Measurements from ENCODE around the gene CEMIP. TPM values are rescaled to one million over a fixed set of nuclear protein-coding genes. Genes with fewer than 3 reads are reported as not detected.
A peak's percentile ranks its signal among the peaks of the same experiment; 100 is the strongest.

CEMIP gene
- total and polyA plus RNA-seq, 2 of the 13 experiments (the other 11 are each of a cell fraction or from before 2014, with no cell fraction given), result 4.3 to 28.5 TPM

GRCh38 chr15:80989081-80989517, 209.9 kb downstream of the CEMIP start (continued):
- TF ChIP-seq ZNF883 (CRISPR knock-in tag; IDR thresholded peaks at IDR 0.05; ENCODE audit: not compliant biosample characterization) (no peak), ZNF430 (CRISPR knock-in tag; IDR thresholded peaks at IDR 0.05) (0 out of 2 replicates have a peak, but pooled peaks have one; percentile 5), CHD4 (IDR thresholded peaks at IDR 0.05; ENCODE audit: borderline replicate concordance, low read length) (no peak), CHD2 (IDR thresholded peaks at IDR 0.05; ENCODE audit: low read depth, low read length) (no peak), ARNT2 (CRISPR knock-in tag; IDR thresholded peaks at IDR 0.05; ENCODE audit: low read depth) (no peak), MZF1 (CRISPR knock-in tag; IDR thresholded peaks at IDR 0.05; ENCODE audit: borderline replicate concordance) (no peak), ZNF784 (CRISPR knock-in tag; IDR thresholded peaks at IDR 0.05; ENCODE audit: borderline replicate concordance) (peak; percentile 82; the same call in 1 of the 2 replicates)

GRCh38 chr15:80989518-80990478, 210.6 kb downstream of the CEMIP start, which contains the start of gene MESD:
Gene MESD (minus strand): TSS chr15:80989819. CDS start chr15:80989791, 28 bp downstream.
- WGBS (ENCODE audit: low lambda C conversion rate), result 1% methylated on average over 23 of the region's 63 CpGs
- 0 out of 5 replicates have a peak, but pooled peaks cover 0 to 4% of the 10 kb centered on the region in 2 experiments for H3K36me3 ChIP-seq (replicated peaks in 1 of 2; ENCODE audit: control insufficient read depth in 1 of 2, insufficient read depth in 2 of 2, low read length in 2 of 2)
- no peak for TF ChIP-seq MNT (IDR thresholded peaks at IDR 0.05)
- no peak for TF ChIP-seq ZNF18 (CRISPR knock-in tag; IDR thresholded peaks at IDR 0.05; ENCODE audit: insufficient replicate concordance)
- TF ChIP-seq SNAPC5 (CRISPR knock-in tag; IDR thresholded peaks at IDR 0.05; ENCODE audit: borderline replicate concordance), result no peak
- TF ChIP-seq POLR2AphosphoS2 (IDR thresholded peaks at IDR 0.05; ENCODE audit: low read depth, low read length), result no peak
- TF ChIP-seq ZNF496 (CRISPR knock-in tag; IDR thresholded peaks at IDR 0.05; ENCODE audit: insufficient replicate concordance), result no peak

More at GRCh38 chr15:80989518-80990478, 210.6 kb downstream of the CEMIP start, which contains the start of gene MESD:
- H3K4me3 ChIP-seq (replicated peaks in 1 of 3; ENCODE audit: insufficient read depth in 1 of 3, low read depth in 2 of 3, low read length in 3 of 3), result peak within 1 kb of the TSS; percentile 86 to 99 (median 95)
- in situ Hi-C loops (cut with HindIII; ENCODE audit: extremely low pct_ligation_motif_present, low pct_unique_long_range_greater_than_20kb) (no loop called here), intact Hi-C loops (cut with micrococcal nuclease; ENCODE audit: unreplicated experiment) (no loop called here)
- TSS peak; percentile 98 for BruUV-seq (replicated peaks)
- CTCF ChIA-PET (ENCODE audit: low intra/inter-chr PET ratio, low total read pairs), result no interaction called here
- POLR2A ChIA-PET, result interaction anchor here (1.0 to 2.3 kb wide), 4 partner anchors 9 to 150 kb away, joined by 3 to 10 read pairs (median 3); partner anchors contain the start of gene TLNRD1
- peak within 1 kb of the TSS; percentile 80 for H3K27ac ChIP-seq (ENCODE audit: extremely low read length, insufficient read depth, low read length)
- H3K9ac ChIP-seq (ENCODE audit: insufficient read depth, low read depth, low read length), result peak within 1 kb of the TSS; percentile 87
- no peaks in the 10 kb centered on the region for H3K9me3 ChIP-seq (ENCODE audit: low read length)
- peak within 1 kb of the TSS; percentile 86 for H2AFZ ChIP-seq (ENCODE audit: low read length)
- peaks cover 43% of the 10 kb centered on the region for H3K79me2 ChIP-seq (ENCODE audit: insufficient read depth, low read length)
- peaks cover 2% of the 10 kb centered on the region; the same call in 1 of the 2 replicates for H4K20me1 ChIP-seq (ENCODE audit: insufficient read depth, low read length)
- H3K27me3 ChIP-seq (ENCODE audit: control insufficient read depth in 1 of 2, insufficient read depth in 2 of 2, low read length in 2 of 2), result no peaks in the 10 kb centered on the region; a peak in 1 of 5 replicates
- peak; percentile 98 for ATAC-seq
- peaks cover 41% of the 10 kb centered on the region for H3K4me1 ChIP-seq (ENCODE audit: insufficient read depth, low read length)
- peak within 1 kb of the TSS; percentile 93 for H3K4me2 ChIP-seq (ENCODE audit: low read depth, low read length)
- peak; percentile 88 for DNase-seq (ENCODE audit: low spot score)
- peak; percentile 59 for FAIRE-seq
